Loucy (cell line): Measurements from ENCODE around the gene XCR1.

Experiments used
- H2AFZ ChIP-seq: fragments of 200-600 bp; sonication (generic); 2 replicates; pipeline ENCODE4 v1.6.0; 2016; ENCODE audit warnings: antibody characterized with exemption, mild to moderate bottlenecking, low read length, moderate library complexity
- H3F3A ChIP-seq: fragments of 200-600 bp; 2 replicates; pipeline ENCODE4 v1.6.0; 2016; ENCODE audit warnings: antibody characterized with exemption, low read depth, mild to moderate bottlenecking
- H3K27me3 ChIP-seq: fragments of 200-600 bp; sonication (generic); 2 replicates; pipeline ENCODE4 v1.6.1; 2014; ENCODE audit warnings: low read length, mild to moderate bottlenecking; ENCODE audit not compliant: insufficient read depth, poor library complexity, severe bottlenecking
- H3K36me3 ChIP-seq: fragments of 200-600 bp; sonication (generic); 2 replicates; pipeline ENCODE4 v1.6.1; 2016; ENCODE audit warnings: low read length; ENCODE audit not compliant: insufficient read depth
- H3K4me1 ChIP-seq: fragments of 200-600 bp; sonication (generic); 2 replicates; pipeline ENCODE4 v1.5.1; 2014; ENCODE audit warnings: low read length, mild to moderate bottlenecking; ENCODE audit not compliant: insufficient read depth, poor library complexity, severe bottlenecking
- H3K4me2 ChIP-seq: fragments of 200-600 bp; sonication (generic); 2 replicates; pipeline ENCODE4 v1.6.0; 2014; ENCODE audit warnings: antibody characterized with exemption, low read length, low read depth, mild to moderate bottlenecking; ENCODE audit not compliant: poor library complexity, severe bottlenecking
- H3K4me3 ChIP-seq: fragments of 200-600 bp; sonication (generic); 2 replicates; pipeline ENCODE4 v1.5.1; 2014; ENCODE audit warnings: low read length, mild to moderate bottlenecking, mixed read lengths; ENCODE audit not compliant: poor library complexity, severe bottlenecking
- H3K79me2 ChIP-seq: fragments of 200-600 bp; sonication (generic); 2 replicates; pipeline ENCODE4 v1.6.1; 2014; ENCODE audit warnings: low read length; ENCODE audit not compliant: insufficient read depth
- H3K9ac ChIP-seq: fragments of 200-600 bp; sonication (generic); 2 replicates; pipeline ENCODE4 v1.6.0; 2014; ENCODE audit warnings: mild to moderate bottlenecking, low read depth, low read length, moderate library complexity; ENCODE audit not compliant: poor library complexity, severe bottlenecking
- H3K9me2 ChIP-seq: fragments of 200-600 bp; sonication (generic); replicated peaks from 2 replicates; pipeline ENCODE4 v1.6.1; 2016; ENCODE audit warnings: low read depth, low read length, mixed read lengths
- H3K9me3 ChIP-seq: fragments of 200-600 bp; sonication (generic); 2 replicates; pipeline ENCODE4 v1.6.1; 2014; ENCODE audit warnings: mild to moderate bottlenecking, antibody characterized with exemption, low read length, low read depth; ENCODE audit not compliant: insufficient read depth
- H4K20me1 ChIP-seq: fragments of 200-600 bp; sonication (generic); 2 replicates; pipeline ENCODE4 v1.6.0; 2014; ENCODE audit warnings: antibody characterized with exemption, low read length, mild to moderate bottlenecking; ENCODE audit not compliant: insufficient read depth, poor library complexity, severe bottlenecking
- CTCF ChIP-seq: fragments of 200-600 bp; sonication (generic); conservative IDR thresholded peaks from 2 replicates; pipeline ENCODE4 v1.5.1; 2014; ENCODE audit warnings: mild to moderate bottlenecking, antibody characterized with exemption, low read length
- EZH2phosphoT487 ChIP-seq: fragments of 200-600 bp; IDR thresholded peaks from 2 replicates; pipeline ENCODE4 v1.6.1; 2018; ENCODE audit warnings: antibody characterized with exemption, mild to moderate bottlenecking, moderate library complexity, borderline replicate concordance

XCR1 gene

GRCh38 chr3:46067401-46067800, 40.1 kb upstream of the XCR1 start:
- no peaks in the 10 kb centered on the region for H4K20me1 ChIP-seq
- no peaks in the 10 kb centered on the region for H3F3A ChIP-seq
- H3K27me3 ChIP-seq = peaks cover 10% of the 10 kb centered on the region
- H3K9ac ChIP-seq = no peak overlapping the region
- H3K4me3 ChIP-seq = no peak overlapping the region
- H2AFZ ChIP-seq = no peak overlapping the region
- H3K9me2 ChIP-seq = no peaks in the 10 kb centered on the region
- no peaks in the 10 kb centered on the region for H3K9me3 ChIP-seq
- H3K79me2 ChIP-seq = no peaks in the 10 kb centered on the region
- peaks cover 29% of the 10 kb centered on the region for H3K4me1 ChIP-seq
- TF ChIP-seq CTCF = no peak
- TF ChIP-seq EZH2phosphoT487 = no peak
- H3K36me3 ChIP-seq = no peaks in the 10 kb centered on the region
- no peak overlapping the region for H3K4me2 ChIP-seq

- Histone ChIP-seq H3F3A (no peaks in the 10 kb centered on the region), H3K9ac (no peak overlapping the region)
These were observed 38.5 kb upstream of the XCR1 start for GRCh38 chr3:46065750-46066256.

GRCh38 chr3:46065294-46065705, 38.0 kb upstream of the XCR1 start:
- no peak overlapping the region for H3K9ac ChIP-seq
- H3K27me3 ChIP-seq = no peaks in the 10 kb centered on the region
- peak overlapping the region; percentile 27 for H3K4me2 ChIP-seq
- no peaks in the 10 kb centered on the region for H3K9me3 ChIP-seq
- H3K79me2 ChIP-seq = no peaks in the 10 kb centered on the region
- peaks cover 21% of the 10 kb centered on the region for H3K4me1 ChIP-seq
- no peaks in the 10 kb centered on the region for H3K36me3 ChIP-seq
- H3F3A ChIP-seq = no peaks in the 10 kb centered on the region
- H3K9me2 ChIP-seq = no peaks in the 10 kb centered on the region
- H2AFZ ChIP-seq = no peak overlapping the region
- no peak for TF ChIP-seq CTCF
- no peak for TF ChIP-seq EZH2phosphoT487
- H4K20me1 ChIP-seq = no peaks in the 10 kb centered on the region
- H3K4me3 ChIP-seq = no peak overlapping the region

More at GRCh38 chr3:46065750-46066256, 38.5 kb upstream of the XCR1 start:
- H3K36me3 ChIP-seq = no peaks in the 10 kb centered on the region
- no peak overlapping the region for H3K4me3 ChIP-seq
- no peaks in the 10 kb centered on the region for H3K9me2 ChIP-seq
- peaks cover 26% of the 10 kb centered on the region for H3K4me1 ChIP-seq
- no peaks in the 10 kb centered on the region for H3K79me2 ChIP-seq
- H2AFZ ChIP-seq = no peak overlapping the region
- H4K20me1 ChIP-seq = no peaks in the 10 kb centered on the region
- H3K27me3 ChIP-seq = no peaks in the 10 kb centered on the region
- no peaks in the 10 kb centered on the region for H3K9me3 ChIP-seq
- peak overlapping the region; percentile 27 for H3K4me2 ChIP-seq
- TF ChIP-seq CTCF = no peak
